ENCODE measurements around the gene TFB1M.
"Not testable (repeated sequence)": the region's sequence is repeated elsewhere in the genome, so short reads cannot be mapped to it uniquely, and the experiment has no call there.

Gene TFB1M

GRCh38 chr6:155314092-155314772 lies at the start of gene TFB1M:
Gene TFB1M, minus strand, starts transcription at chr6:155314484. Its CDS starts 56 bp downstream, at chr6:155314428.
- peak; percentile 98 for DNase-seq

GRCh38 chr6:155364021-155364420 lies 49.7 kb upstream of the TFB1M start:
- DNase-seq, result not testable (repeated sequence)

GRCh38 chr6:155362968-155363632 lies 48.8 kb upstream of the TFB1M start:
- DNase-seq, result not testable (repeated sequence)

GRCh38 chr6:155354167-155354566 lies 39.9 kb upstream of the TFB1M start:
- no peak for DNase-seq

GRCh38 chr6:155352811-155353210 lies 38.5 kb upstream of the TFB1M start:
- no peak for DNase-seq

- no peak for DNase-seq
These were observed 37.8 kb upstream of the TFB1M start for GRCh38 chr6:155352130-155352420.

GRCh38 chr6:155351273-155352129 lies 37.2 kb upstream of the TFB1M start:
- DNase-seq, result peak; percentile 1

GRCh38 chr6:155349956-155350355 lies 35.7 kb upstream of the TFB1M start:
- DNase-seq, result no peak

GRCh38 chr6:155349129-155349528 lies 34.8 kb upstream of the TFB1M start:
- DNase-seq, result no peak

GRCh38 chr6:155347800-155348199 lies 33.5 kb upstream of the TFB1M start:
- no peak for DNase-seq

GRCh38 chr6:155346957-155347356 lies 32.7 kb upstream of the TFB1M start:
- DNase-seq, result no peak

GRCh38 chr6:155344341-155345006 lies 30.2 kb upstream of the TFB1M start:
- no peak for DNase-seq

- DNase-seq, result no peak
These were observed 27.0 kb upstream of the TFB1M start for GRCh38 chr6:155341130-155341828.

GRCh38 chr6:155340464-155341129 lies 26.3 kb upstream of the TFB1M start:
- no peak for DNase-seq

- not testable (repeated sequence) for DNase-seq
These were observed 25.6 kb upstream of the TFB1M start for GRCh38 chr6:155339929-155340328.

- DNase-seq, result not testable (repeated sequence)
These were observed 24.0 kb upstream of the TFB1M start for GRCh38 chr6:155338237-155338636.

- no peak for DNase-seq
These were observed 21.0 kb upstream of the TFB1M start for GRCh38 chr6:155335265-155335664.

GRCh38 chr6:155334073-155334472 lies 19.8 kb upstream of the TFB1M start:
- DNase-seq, result not testable (repeated sequence)

- no peak for DNase-seq
These were observed 19.1 kb upstream of the TFB1M start for GRCh38 chr6:155333414-155333813.

- no peak for DNase-seq
These were observed 16.6 kb upstream of the TFB1M start for GRCh38 chr6:155330922-155331321.

- no peak for DNase-seq
These were observed 15.9 kb upstream of the TFB1M start for GRCh38 chr6:155330133-155330734.

Data from NCI-H2171 treated with DMSO at 0.1 percent for 48 hours (cell line).